Coronary artery (tissue), 2 donors: ENCODE results near the gene FGF10.
A peak's percentile ranks its signal among the peaks of the same experiment; 100 is the strongest.

Experiments
- DNase-seq: peaks from one replicate; pipeline ENCODE4 v3.0.0-alpha.2; 2017; ENCODE audit warnings: low spot score
- H3K27ac ChIP-seq, 2 donors: fragments of 200-600 bp; sonication (generic); one replicate each; pipeline ENCODE4 v1.5.1; 2016 to 2019
- H3K4me3 ChIP-seq: fragments of 200-600 bp; sonication (generic); 2 replicates; pipeline ENCODE4 v1.5.1; 2016; ENCODE audit warnings: mild to moderate bottlenecking, moderate library complexity
- CTCF ChIP-seq: fragments of 200-600 bp; sonication (generic); IDR thresholded peaks from one replicate; pipeline ENCODE4 v1.5.1; 2019; ENCODE audit warnings: antibody characterized with exemption

The FGF10 gene

GRCh38 chr5:44389090-44389822 is at the start of gene FGF10:
FGF10 (minus strand) TSS chr5:44389420; CDS start chr5:44388682, 738 bp downstream.
- DNase-seq = peak; percentile 73
- peak within 1 kb of the TSS in 1 of 2 donors; percentile 48 for H3K27ac ChIP-seq
- TF ChIP-seq CTCF = no peak
- peak within 1 kb of the TSS; percentile 72 for H3K4me3 ChIP-seq

- H3K4me3 ChIP-seq = no peak overlapping the region
- no peak for TF ChIP-seq CTCF
- no peak overlapping the region for H3K27ac ChIP-seq
- DNase-seq = no peak
These were observed 37.7 kb upstream of the FGF10 start for GRCh38 chr5:44426944-44427343.

- no peak overlapping the region for H3K4me3 ChIP-seq
- H3K27ac ChIP-seq = no peak overlapping the region
- no peak for TF ChIP-seq CTCF
- no peak for DNase-seq
These were observed 23.1 kb upstream of the FGF10 start for GRCh38 chr5:44412286-44412685.

GRCh38 chr5:44402084-44402483 is 12.9 kb upstream of the FGF10 start:
- Histone ChIP-seq H3K4me3 (no peak overlapping the region), H3K27ac (no peak overlapping the region)
- no peak for TF ChIP-seq CTCF
- no peak for DNase-seq

- Histone ChIP-seq H3K27ac (no peak overlapping the region), H3K4me3 (no peak overlapping the region)
- no peak for TF ChIP-seq CTCF
- DNase-seq = no peak
These were observed 12.4 kb upstream of the FGF10 start for GRCh38 chr5:44401611-44402010.

GRCh38 chr5:44398382-44398781 is 9.2 kb upstream of the FGF10 start:
- Histone ChIP-seq H3K4me3 (no peak overlapping the region), H3K27ac (no peak overlapping the region)
- no peak for TF ChIP-seq CTCF
- no peak for DNase-seq

- DNase-seq = no peak
- Histone ChIP-seq H3K4me3 (no peak overlapping the region), H3K27ac (no peak overlapping the region)
- TF ChIP-seq CTCF = no peak
These were observed 7.1 kb upstream of the FGF10 start for GRCh38 chr5:44396312-44396711.
